ENCODE measurements around the gene STK32B.
A peak's percentile ranks its signal among the peaks of the same experiment; 100 is the strongest.

Gene STK32B

DNA sequence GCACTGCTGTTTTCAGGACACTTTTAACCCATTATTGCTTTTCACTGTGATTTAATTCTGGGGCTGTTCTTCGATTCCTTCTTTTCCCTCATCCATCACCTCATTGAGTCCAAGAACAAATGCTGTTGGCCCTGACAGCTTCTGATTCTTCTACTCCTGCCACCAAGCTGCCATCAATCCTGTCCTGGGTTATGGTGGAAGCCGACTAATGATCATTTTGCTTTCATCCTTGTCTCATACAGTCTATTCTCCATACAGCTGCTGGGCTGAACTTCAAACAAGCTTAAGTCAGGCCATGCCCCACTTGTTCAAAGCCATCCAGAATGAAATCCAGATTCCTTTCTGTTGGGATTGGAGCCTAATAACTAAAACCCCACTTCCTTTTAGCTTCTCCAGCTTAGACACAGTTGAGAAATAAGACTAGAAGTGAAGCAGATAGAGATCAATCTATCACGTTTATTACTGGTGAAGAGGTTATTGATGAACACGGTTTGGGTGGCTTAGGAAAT is 161.9 kb downstream of the STK32B start:
- Histone ChIP-seq H3K27ac (ENCODE audit: low read depth, low read length) (no peak overlapping the region), H2BK12ac (ENCODE audit: low read length) (no peak overlapping the region), H2BK120ac (ENCODE audit: insufficient read depth, low read length, poor library complexity) (no peak overlapping the region), H3K79me1 (ENCODE audit: low read length) (no peaks in the 10 kb centered on the region), H4K91ac (ENCODE audit: low read depth, low read length) (no peak overlapping the region), H2BK5ac (ENCODE audit: low read depth, low read length, poor library complexity) (no peak overlapping the region), H3K23ac (ENCODE audit: low read length) (peak overlapping the region; percentile 73), H4K12ac (ENCODE audit: low read depth, low read length) (no peak overlapping the region), H3K9me3 (ENCODE audit: insufficient read depth, low read depth, low read length) (no peaks in the 10 kb centered on the region), H2AFZ (ENCODE audit: insufficient read depth, low read length, poor library complexity) (no peak overlapping the region), H3K4ac (ENCODE audit: low read depth, low read length) (no peak overlapping the region), H3K14ac (ENCODE audit: low read length) (no peak overlapping the region), H3K79me2 (ENCODE audit: control insufficient read depth, insufficient read depth, low read length, poor library complexity) (no peaks in the 10 kb centered on the region), H3K27me3 (ENCODE audit: insufficient read depth, low read length) (no peaks in the 10 kb centered on the region), H2AK5ac (ENCODE audit: low read length) (no peak overlapping the region), H3K4me3 (ENCODE audit: low read depth, low read length) (no peak overlapping the region), H3K4me2 (ENCODE audit: low read length) (no peak overlapping the region), H3K36me3 (ENCODE audit: control insufficient read depth in 1 of 2, insufficient read depth in 2 of 2, low read length in 2 of 2) (no peaks in the 10 kb centered on the region), H3K4me1 (ENCODE audit: control insufficient read depth in 1 of 2, insufficient read depth in 2 of 2, low read length in 2 of 2) (no peaks in the 10 kb centered on the region), H3K18ac (ENCODE audit: low read length) (no peak overlapping the region), H3K9ac (ENCODE audit: low read length) (no peak overlapping the region), H4K8ac (ENCODE audit: low read depth, low read length) (no peak overlapping the region)
- no peak for DNase-seq
- WGBS (ENCODE audit: extremely low coverage, insufficient coverage, insufficient read length): no CpG with 5 or more reads among the region's 4 CpGs

DNA sequence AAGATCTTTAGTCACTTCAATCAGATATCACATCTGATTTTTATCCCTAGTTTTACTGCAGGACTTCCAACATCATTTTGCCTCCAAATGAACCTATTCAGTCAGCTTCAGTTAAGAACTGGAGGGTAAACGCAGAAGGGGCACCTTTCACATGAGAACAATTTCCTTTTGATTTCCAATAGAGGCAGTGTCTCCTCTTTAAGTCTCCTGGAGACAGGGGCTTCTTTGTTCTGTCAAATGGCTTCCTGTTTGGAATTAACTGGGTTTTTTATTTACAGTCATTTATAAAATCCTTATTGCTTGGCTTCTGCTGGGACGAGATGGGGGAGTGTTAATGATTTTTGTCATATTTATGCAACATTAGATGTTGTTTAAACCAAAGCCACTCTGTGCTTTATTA is 164.0 kb downstream of the STK32B start:
- Histone ChIP-seq H3K4me2 (ENCODE audit: low read length) (no peak overlapping the region), H2AK5ac (ENCODE audit: low read length) (no peak overlapping the region), H4K12ac (ENCODE audit: low read depth, low read length) (no peak overlapping the region), H2BK120ac (ENCODE audit: insufficient read depth, low read length, poor library complexity) (no peak overlapping the region), H4K8ac (ENCODE audit: low read depth, low read length) (no peak overlapping the region), H3K4me1 (ENCODE audit: control insufficient read depth in 1 of 2, insufficient read depth in 2 of 2, low read length in 2 of 2) (no peaks in the 10 kb centered on the region), H3K4me3 (ENCODE audit: low read depth, low read length) (no peak overlapping the region), H3K23ac (ENCODE audit: low read length) (no peak overlapping the region), H3K14ac (ENCODE audit: low read length) (no peak overlapping the region), H3K79me2 (ENCODE audit: control insufficient read depth, insufficient read depth, low read length, poor library complexity) (no peaks in the 10 kb centered on the region), H3K9ac (ENCODE audit: low read length) (no peak overlapping the region), H3K79me1 (ENCODE audit: low read length) (no peaks in the 10 kb centered on the region), H3K4ac (ENCODE audit: low read depth, low read length) (no peak overlapping the region), H3K36me3 (ENCODE audit: control insufficient read depth in 1 of 2, insufficient read depth in 2 of 2, low read length in 2 of 2) (no peaks in the 10 kb centered on the region), H2BK5ac (ENCODE audit: low read depth, low read length, poor library complexity) (no peak overlapping the region), H3K27me3 (ENCODE audit: insufficient read depth, low read length) (no peaks in the 10 kb centered on the region), H4K91ac (ENCODE audit: low read depth, low read length) (no peak overlapping the region), H3K9me3 (ENCODE audit: insufficient read depth, low read depth, low read length) (peaks cover 2% of the 10 kb centered on the region), H2BK12ac (ENCODE audit: low read length) (no peak overlapping the region), H2AFZ (ENCODE audit: insufficient read depth, low read length, poor library complexity) (no peak overlapping the region), H3K27ac (ENCODE audit: low read depth, low read length) (no peak overlapping the region), H3K18ac (ENCODE audit: low read length) (no peak overlapping the region)
- no CpG with 5 or more reads among the region's 2 CpGs for WGBS (ENCODE audit: extremely low coverage, insufficient coverage, insufficient read length)
- DNase-seq: no peak

DNA sequence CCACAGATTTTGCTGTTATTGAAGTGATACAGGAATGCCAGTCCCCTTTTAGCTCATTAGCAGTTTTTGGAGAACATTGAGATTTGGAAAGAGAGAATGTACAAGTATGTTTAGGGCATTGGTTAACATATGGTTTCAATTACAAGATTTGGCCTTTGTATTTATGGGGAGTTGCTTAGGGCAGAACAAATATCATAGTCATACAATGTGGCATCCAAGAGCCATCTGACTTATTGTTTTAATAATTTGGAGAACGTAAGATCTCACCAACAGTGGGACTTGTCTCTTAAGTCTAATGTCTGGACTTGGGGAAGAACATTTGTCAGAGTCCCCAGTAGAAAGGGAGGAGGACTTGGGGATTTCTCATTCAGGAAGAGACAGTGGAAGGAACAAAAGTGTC is 166.1 kb downstream of the STK32B start:
- H3K79me2 ChIP-seq (ENCODE audit: control insufficient read depth, insufficient read depth, low read length, poor library complexity): no peaks in the 10 kb centered on the region
- no peak overlapping the region for H3K27ac ChIP-seq (ENCODE audit: low read depth, low read length)
- no peak overlapping the region for H3K18ac ChIP-seq (ENCODE audit: low read length)
- H3K9ac ChIP-seq (ENCODE audit: low read length): no peak overlapping the region
- no peak overlapping the region for H2BK12ac ChIP-seq (ENCODE audit: low read length)
- no peaks in the 10 kb centered on the region for H3K4me1 ChIP-seq (ENCODE audit: control insufficient read depth in 1 of 2, insufficient read depth in 2 of 2, low read length in 2 of 2)
- no peak overlapping the region for H3K4ac ChIP-seq (ENCODE audit: low read depth, low read length)
- no peak for DNase-seq
- H3K36me3 ChIP-seq (ENCODE audit: control insufficient read depth in 1 of 2, insufficient read depth in 2 of 2, low read length in 2 of 2): no peaks in the 10 kb centered on the region
- H3K27me3 ChIP-seq (ENCODE audit: insufficient read depth, low read length): no peaks in the 10 kb centered on the region
- H2AFZ ChIP-seq (ENCODE audit: insufficient read depth, low read length, poor library complexity): no peak overlapping the region
- WGBS (ENCODE audit: extremely low coverage, insufficient coverage, insufficient read length): no CpG with 5 or more reads among the region's 1 CpG
- H2BK5ac ChIP-seq (ENCODE audit: low read depth, low read length, poor library complexity): no peak overlapping the region
- no peak overlapping the region for H2BK120ac ChIP-seq (ENCODE audit: insufficient read depth, low read length, poor library complexity)
- no peak overlapping the region for H4K91ac ChIP-seq (ENCODE audit: low read depth, low read length)
- H4K8ac ChIP-seq (ENCODE audit: low read depth, low read length): no peak overlapping the region
- H3K23ac ChIP-seq (ENCODE audit: low read length): no peak overlapping the region
- no peak overlapping the region for H4K12ac ChIP-seq (ENCODE audit: low read depth, low read length)
- H3K79me1 ChIP-seq (ENCODE audit: low read length): no peaks in the 10 kb centered on the region
- no peak overlapping the region for H3K4me2 ChIP-seq (ENCODE audit: low read length)
- H3K4me3 ChIP-seq (ENCODE audit: low read depth, low read length): no peak overlapping the region
- no peak overlapping the region for H3K14ac ChIP-seq (ENCODE audit: low read length)
- peaks cover 2% of the 10 kb centered on the region for H3K9me3 ChIP-seq (ENCODE audit: insufficient read depth, low read depth, low read length)
- no peak overlapping the region for H2AK5ac ChIP-seq (ENCODE audit: low read length)

DNA sequence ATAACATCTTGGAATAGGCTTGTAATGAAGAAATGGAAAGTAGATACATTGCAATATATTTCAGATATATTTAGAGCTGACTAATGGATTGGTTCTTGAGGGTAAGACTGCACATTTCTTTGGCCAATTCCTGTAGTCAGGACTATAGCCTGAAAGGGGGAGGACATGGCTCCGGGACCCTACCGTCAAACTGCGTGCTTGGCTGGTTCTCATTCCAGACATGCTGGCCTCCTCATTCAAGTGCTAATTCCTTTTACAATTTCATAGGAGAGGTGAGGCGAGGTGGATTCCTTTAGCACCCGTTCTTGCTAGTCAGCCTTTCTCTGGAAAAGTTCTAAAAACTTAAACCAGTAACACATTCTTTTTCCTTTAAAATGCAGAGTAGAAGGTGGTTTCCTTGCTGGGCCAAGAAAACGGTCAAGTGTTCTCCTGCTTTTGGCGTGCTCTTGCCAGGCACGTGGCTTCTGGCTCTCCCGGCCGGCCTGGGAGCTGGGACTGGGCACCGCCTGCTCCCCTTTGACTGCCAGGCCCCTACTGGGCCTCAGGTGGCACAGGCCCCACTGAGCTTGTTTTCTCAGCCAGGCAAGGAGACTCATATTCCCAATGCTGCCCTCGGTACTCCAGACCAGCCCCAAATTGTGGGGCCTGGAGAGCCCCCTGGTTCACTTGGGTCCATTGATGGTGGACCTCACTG is 167.2 kb downstream of the STK32B start:
- Histone ChIP-seq H2BK12ac (ENCODE audit: low read length) (no peak overlapping the region), H2AK5ac (ENCODE audit: low read length) (no peak overlapping the region), H3K4me1 (ENCODE audit: control insufficient read depth in 1 of 2, insufficient read depth in 2 of 2, low read length in 2 of 2) (no peaks in the 10 kb centered on the region), H3K9ac (ENCODE audit: low read length) (no peak overlapping the region), H3K79me2 (ENCODE audit: control insufficient read depth, insufficient read depth, low read length, poor library complexity) (no peaks in the 10 kb centered on the region), H3K4ac (ENCODE audit: low read depth, low read length) (no peak overlapping the region), H3K4me3 (ENCODE audit: low read depth, low read length) (no peak overlapping the region), H4K91ac (ENCODE audit: low read depth, low read length) (no peak overlapping the region), H4K12ac (ENCODE audit: low read depth, low read length) (no peak overlapping the region), H3K79me1 (ENCODE audit: low read length) (no peaks in the 10 kb centered on the region), H3K23ac (ENCODE audit: low read length) (no peak overlapping the region), H3K9me3 (ENCODE audit: insufficient read depth, low read depth, low read length) (peaks cover 8% of the 10 kb centered on the region), H2AFZ (ENCODE audit: insufficient read depth, low read length, poor library complexity) (no peak overlapping the region), H4K8ac (ENCODE audit: low read depth, low read length) (no peak overlapping the region), H2BK120ac (ENCODE audit: insufficient read depth, low read length, poor library complexity) (no peak overlapping the region), H3K27ac (ENCODE audit: low read depth, low read length) (no peak overlapping the region), H2BK5ac (ENCODE audit: low read depth, low read length, poor library complexity) (no peak overlapping the region), H3K4me2 (ENCODE audit: low read length) (no peak overlapping the region), H3K27me3 (ENCODE audit: insufficient read depth, low read length) (no peaks in the 10 kb centered on the region), H3K14ac (ENCODE audit: low read length) (no peak overlapping the region), H3K18ac (ENCODE audit: low read length) (no peak overlapping the region), H3K36me3 (ENCODE audit: control insufficient read depth in 1 of 2, insufficient read depth in 2 of 2, low read length in 2 of 2) (no peaks in the 10 kb centered on the region)
- DNase-seq: no peak
- no CpG with 5 or more reads among the region's 12 CpGs for WGBS (ENCODE audit: extremely low coverage, insufficient coverage, insufficient read length)
